NCI-H128 (cell line): ENCODE results near the gene EPS8L3.

ENCODE experiments used
- DNase-seq: peaks from one replicate; lab custom pipeline; 2025; ENCODE audit not compliant: unreplicated experiment; lab: John Stamatoyannopoulos, UW

The EPS8L3 gene

DNA sequence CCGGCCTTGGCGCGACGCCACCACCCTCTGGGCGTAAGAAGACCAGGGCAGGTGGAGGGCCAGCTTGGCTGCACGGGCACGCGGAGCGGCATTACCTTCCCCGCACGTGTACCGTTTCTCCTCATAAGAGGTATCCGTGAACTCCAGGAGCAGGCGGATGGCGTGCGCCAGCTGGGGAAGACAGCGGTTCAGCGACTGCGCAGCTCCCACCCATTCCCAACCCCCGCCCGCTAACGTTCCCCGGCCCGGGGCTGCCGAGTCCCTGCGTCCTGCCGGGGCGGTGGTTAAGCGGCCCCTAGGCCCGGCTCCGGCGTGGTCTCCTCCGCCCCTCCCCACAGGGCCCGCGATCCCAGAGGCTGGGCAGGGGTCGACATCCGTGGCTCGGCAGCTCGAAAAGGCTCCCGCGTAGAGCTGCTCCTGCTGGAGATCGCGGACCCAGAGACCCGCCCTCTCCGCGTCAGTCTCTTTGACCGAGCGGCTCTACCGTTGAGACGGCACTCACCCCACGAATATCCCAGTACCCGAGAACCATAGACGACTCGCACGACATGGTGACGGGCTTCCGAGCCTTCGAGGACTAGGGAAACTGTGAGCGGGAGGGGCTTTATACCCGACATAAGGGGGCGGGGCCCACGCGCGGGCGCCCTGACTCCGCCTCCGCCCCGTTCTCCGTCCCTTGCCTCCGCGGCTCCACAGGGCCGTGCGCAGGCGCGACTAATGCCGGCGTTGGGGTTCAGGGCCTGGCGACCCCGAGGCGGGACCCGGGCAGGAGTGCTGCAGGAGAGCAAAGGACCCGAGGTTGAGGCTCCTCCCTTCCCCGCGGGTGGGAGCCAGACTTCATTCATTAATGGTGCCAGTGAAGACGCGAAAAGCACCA, 23.7 kb downstream of the EPS8L3 start:
- DNase-seq, result peak; percentile 56

DNA sequence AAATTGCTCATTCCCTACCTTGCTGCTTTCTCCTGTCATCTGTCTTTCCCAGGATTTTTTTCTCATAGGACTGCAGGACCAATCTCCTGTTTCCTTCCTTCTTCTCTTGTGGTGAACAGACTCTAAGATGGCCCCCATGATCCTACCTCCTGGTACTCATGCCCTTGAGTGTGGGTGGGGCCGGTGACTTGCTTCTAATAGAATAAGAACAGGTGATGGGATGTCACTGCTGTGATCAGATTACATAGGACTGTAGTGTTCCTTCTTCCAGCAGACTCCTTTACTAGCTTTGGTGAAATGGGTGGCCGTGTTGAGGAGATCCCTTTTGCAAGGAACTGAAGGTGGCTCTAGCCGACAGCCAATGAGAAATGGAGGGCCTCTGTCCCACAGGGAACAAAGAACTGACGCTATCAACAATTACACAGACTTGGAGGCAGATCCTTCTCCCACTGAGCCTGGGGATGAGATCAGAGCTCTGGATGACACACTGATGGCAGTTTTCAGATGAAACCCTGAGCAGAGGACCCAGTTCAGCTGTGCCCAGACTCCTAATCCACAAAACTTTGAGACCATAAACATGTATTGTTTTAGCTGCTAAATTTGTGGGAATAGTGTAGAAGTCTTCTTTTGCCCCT, 30.4 kb downstream of the EPS8L3 start:
- no peak for DNase-seq

DNA sequence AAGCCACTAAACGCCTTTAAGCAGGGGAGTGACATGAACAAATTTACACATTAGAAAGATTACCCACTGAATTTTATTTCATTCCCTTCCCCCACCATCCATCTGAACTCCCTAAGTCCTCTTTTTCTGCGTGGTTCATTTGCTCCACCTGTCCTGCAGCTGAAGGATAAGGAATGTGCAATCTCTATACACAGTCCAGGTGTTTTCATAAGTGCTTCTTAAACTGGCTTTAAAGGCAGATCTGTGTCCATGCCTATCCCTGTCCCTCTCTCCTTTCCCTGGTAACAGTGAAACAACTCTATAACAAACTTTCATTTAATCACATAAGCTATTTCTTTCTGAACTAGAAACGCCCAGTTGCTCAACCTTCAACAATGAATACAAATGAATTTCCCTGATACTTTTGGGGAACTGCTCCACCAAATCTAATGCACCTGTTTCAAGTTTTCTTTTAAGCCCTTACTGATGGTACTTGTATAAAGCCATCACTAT, 31.3 kb downstream of the EPS8L3 start:
- DNase-seq, result no peak

DNA sequence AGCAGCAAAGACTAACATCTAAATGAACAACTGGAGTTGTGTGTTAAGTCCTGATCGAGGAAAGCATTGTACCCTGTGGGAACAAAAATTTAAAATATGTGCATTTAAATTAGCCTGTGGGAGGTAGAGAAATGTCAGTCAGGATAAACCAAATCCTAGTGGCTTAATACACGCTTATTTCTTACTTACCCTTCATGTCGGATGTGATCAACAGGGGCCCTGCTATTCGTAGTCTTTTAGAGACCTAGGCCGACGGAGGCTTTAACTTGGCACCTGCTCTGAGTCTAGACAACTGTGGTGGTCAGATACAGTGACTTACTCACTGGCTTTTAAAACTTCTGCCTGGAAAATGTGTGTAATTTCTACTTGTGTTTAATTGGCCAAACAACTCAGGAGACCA, 33.1 kb downstream of the EPS8L3 start:
- no peak for DNase-seq

DNA sequence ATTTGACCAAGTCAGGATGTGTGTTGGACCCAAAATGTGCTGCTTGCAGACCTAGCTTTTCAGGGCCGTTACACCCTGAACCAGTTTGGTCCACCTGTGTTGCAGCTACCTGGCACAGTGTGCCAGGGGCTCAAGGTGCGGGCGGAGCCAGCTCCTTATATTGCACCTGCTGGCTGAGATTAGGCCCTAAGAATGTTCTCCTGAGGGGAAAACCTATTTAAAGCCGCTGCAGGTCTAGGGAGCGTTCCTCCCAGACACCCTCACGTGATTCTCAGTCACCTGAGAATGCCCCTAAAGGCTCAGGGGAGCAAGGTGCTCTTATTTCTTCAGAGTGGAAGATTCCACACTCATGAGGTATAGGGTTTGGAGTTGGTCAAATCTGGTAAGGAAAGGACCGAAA, 34.9 kb downstream of the EPS8L3 start:
- DNase-seq, result no peak

DNA sequence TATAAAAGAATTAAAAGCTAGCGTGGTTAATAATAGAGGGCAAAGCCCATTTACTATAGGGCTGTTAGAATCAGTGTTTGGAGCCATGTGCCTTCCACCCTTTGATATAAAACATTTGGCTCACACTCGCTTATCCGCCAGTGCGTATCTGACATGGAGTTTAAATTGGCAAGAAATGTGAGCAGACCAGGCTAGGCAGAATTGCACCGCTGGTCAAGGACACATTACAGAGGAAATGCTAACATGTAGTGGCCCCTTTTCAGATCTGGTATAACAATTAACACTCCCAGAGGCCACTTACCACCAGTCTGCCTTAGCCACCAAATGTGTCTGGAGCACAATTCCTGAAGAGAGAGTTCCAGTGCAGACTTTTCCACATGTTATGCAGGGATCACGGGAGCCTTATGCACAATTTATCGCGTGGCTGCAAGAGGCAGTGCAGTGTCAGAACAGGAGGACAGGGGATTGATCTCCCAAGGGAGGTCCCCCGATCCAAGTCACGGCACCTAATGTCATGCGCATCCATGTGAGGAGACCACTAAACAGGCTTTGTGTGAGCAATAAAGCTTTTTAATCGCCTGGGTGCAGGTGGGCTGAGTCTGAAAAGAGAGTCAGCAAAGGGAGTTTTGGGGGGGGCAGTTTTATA, 36.9 kb downstream of the EPS8L3 start:
- DNase-seq, result no peak

DNA sequence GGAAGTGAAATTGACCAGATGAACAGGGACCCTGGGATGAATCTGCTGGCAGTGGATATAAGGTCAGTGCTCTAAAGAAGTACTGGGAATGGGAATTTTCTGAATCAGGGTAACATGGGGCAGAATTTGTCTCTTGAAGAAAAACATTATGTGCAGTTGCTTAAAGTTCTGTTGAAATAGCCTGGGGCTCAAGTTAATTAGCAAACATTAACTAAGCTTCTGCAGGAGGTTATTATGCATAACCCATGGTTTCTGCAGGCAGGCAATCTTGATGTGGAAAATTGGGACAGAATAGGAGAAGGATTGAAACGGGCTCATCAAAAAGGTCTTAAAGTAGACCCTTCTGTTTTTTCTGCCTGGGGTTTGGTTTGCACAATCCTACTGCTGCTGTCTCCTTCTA, 37.7 kb downstream of the EPS8L3 start:
- DNase-seq, result no peak

DNA sequence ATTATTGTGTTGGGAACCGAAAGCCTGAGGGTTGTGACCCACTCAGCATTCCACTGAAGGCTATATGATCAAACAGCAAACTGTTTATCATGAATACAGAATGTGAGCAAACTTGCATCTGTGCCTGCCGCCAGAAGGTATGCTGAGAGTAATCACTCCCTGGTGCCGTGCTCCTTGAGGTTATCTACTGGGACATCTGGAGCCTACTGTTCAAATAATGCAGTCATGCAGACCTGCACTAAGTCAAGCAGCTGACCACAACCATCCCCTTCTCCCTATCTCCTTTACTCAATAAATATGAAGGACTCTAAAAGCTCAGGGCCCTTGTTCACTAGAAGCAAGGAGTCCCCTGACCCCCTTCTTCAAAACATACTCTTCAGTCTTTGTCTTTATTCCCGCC, 38.2 kb downstream of the EPS8L3 start:
- no peak for DNase-seq

DNA sequence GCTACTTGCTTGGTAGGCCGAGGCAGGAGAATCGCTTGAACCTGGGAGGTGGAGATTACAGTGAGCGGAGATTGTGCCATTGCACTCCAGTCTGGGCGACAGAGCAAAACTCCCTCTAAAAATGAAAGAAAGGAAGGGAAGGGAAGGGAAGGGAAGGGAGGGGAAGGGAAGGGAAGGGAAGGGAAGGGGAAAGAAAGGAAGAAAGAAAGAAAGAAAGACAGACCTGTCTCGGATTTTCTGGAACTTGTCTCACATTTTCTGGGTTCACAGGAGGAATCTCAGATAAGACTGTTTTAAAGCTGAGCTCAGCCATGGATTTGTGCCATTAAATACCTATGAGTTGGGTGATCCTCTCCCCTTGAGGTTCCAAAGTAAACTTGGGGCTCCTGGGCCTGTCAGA, 38.8 kb downstream of the EPS8L3 start:
- no peak for DNase-seq

DNA sequence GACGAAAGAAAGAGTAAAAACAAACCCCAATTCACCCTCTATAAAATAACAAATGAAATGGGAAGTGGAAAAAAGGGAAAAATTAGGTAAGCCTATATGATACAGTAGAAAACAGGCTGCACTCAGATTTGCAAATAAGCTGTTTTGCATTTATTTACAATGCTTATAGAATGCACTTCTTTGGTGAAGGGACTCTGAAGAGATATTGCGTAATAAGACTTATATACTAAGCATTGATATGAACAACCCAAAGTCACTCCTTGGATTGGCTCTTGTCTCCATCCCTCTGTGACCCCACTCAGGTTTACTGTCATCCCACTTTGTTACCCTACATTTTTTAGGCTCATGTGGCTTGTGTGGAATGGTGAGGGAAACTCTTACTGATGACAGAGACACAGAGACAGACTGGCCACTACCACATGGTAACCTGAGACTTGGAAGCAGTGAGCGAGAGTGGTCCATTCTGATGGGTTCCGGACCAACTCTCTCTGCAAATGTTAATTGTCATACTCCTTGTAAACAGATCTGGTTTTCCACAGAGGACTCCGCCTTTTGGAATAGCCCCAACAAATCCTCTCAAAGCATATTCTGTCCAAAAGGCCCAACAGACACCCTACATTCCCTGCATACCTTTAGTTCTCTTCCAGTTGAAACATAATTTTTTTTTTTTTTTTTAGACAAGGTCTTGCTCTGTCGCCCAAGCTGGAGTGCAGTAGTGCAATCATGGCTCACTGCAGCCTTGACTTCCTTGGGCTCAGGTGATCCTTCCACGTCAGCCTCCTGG, 40.6 kb downstream of the EPS8L3 start:
- DNase-seq, result no peak

DNA sequence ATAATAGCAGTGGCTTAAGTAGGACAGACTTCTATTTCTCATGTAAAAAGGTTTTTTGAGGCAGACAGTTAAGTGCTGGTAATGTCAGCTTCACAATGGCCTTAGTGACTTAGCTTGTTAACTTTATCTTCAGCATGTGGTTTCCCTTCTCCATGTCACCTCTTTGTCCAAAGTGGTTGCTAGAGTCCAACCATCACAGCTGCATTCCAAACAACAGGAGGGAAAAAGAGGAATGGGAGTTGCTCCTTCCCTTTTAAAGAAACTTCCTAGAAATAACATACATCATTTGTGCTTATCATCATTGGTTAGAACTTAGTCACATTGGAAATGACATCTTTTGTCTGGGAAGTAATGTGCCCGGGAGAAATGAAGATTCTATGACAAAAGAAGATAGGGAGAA, 41.8 kb downstream of the EPS8L3 start:
- no peak for DNase-seq

DNA sequence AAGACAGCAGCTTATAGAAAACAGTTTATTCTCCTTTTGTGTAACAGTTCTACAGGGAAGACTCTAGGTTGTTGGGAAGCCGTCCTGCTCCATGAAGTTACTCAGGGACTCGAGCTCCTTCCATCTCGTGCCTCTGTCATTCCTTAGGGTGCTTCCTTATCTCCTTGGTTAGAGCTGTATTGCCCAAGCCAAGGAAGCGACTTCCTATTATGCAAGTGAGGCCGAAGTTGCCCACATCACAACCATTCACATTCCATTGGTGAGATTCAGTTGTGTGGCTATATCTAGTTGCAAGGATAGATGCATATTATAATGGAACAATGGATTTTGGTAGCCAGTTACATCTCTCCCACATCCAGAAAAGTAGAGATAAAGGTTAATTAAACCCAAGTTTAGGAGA, 42.7 kb downstream of the EPS8L3 start:
- DNase-seq, result no peak

DNA sequence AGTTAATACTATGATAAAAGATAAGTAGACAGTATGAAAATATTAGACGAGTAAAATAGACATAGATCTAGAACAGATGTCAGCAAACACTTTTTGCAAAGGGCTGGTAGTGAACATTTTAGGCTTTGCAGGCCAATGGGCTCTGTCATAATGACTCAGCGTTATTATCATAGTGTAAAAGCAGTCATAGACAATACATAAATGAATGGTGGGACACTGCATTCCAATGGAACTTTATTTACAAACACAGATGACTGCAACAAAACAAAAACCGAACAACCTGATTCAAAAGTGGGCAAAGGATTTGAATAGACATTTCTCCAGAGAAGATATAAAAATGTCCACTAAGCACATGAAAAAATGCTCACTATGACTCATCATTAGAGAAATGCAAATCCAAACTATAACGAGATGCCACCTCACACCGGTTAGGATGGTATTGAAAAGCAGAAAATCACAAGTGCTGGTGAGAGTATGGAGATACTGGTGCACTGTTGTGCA, 44.3 kb downstream of the EPS8L3 start:
- no peak for DNase-seq

DNA sequence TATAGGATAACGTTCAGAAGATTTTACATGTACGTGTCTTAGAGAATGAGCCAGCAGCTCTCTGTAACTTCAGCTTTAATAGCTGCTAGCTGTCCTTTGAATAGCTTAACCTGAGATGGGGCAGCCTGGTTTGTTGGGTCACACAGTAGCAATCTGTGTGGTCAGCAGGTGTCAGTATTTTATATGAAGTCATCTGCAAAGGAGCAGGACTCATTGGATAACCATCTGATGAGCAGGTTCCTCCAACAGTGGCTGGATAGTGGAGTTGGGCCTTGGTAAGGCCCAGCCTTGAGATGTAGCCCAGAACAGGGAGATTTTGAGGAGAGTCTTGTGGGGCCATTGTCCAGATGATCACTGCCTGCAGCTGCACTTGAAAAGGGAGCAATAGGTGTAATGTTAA, 45.2 kb downstream of the EPS8L3 start:
- DNase-seq, result no peak

DNA sequence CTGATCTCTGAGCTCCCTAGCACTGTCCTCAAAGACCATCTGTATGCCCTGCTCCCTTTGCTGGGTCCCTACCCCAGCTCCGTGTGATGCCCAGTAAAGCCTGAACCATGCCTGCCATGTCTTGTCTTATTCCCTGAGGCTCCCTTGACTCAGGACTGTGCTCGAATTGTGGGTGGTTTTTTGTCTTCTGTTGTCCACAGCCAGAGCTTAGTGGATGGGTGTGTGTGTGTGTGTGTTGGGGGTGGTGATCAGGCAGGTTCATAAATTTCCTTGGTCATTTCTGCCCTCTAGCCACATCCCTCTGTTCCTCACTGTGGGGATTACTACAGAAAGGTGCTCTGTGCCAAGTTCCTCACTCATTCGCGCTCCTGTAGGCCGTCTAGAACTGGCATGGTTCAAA, 46.0 kb downstream of the EPS8L3 start:
- no peak for DNase-seq

DNA sequence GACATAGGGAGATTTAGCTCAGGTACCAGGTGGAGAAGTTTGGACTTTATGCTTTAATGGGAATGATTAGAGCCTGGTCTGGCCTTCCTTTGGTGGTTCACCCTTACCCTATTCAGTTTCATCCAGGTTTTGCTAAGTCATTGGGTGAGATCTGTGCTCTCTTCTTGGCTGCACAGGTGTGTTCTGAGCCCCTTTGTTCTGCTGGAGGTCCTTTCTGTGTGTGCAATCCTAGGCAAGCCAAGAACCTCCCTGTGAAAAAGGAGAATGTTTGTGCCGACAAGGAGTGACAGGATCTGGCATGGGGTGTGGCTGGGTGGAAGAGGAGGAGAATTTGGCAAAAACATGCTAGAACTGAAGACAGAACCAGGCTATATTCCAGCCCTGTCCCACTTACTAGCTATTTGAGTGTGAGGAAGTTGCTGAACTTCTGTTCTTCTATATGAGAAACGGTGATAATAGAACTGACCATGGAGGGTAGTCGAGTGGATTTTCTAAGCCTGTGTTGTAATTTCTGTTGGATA, 47.1 kb downstream of the EPS8L3 start:
- DNase-seq, result no peak

DNA sequence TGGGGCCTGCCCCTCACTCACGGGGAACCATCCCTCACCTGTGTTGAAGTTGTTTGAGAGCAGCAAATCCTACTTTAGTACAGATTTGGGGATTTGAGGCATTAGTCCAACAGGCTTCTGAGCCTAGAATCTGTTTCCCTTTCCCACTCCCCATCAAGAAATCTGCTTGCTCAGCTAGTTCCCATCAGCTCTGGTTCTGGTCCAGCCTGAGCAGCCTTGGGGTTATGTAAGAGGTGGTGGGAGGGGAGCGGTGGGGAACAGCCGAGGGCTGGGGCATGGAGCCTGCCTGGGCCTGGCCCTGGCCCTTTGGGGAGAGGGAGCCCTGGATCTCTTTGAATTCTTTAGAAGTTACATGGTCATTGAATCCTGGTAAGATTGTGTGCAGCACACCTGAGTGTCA, 47.6 kb downstream of the EPS8L3 start:
- DNase-seq, result no peak

DNA sequence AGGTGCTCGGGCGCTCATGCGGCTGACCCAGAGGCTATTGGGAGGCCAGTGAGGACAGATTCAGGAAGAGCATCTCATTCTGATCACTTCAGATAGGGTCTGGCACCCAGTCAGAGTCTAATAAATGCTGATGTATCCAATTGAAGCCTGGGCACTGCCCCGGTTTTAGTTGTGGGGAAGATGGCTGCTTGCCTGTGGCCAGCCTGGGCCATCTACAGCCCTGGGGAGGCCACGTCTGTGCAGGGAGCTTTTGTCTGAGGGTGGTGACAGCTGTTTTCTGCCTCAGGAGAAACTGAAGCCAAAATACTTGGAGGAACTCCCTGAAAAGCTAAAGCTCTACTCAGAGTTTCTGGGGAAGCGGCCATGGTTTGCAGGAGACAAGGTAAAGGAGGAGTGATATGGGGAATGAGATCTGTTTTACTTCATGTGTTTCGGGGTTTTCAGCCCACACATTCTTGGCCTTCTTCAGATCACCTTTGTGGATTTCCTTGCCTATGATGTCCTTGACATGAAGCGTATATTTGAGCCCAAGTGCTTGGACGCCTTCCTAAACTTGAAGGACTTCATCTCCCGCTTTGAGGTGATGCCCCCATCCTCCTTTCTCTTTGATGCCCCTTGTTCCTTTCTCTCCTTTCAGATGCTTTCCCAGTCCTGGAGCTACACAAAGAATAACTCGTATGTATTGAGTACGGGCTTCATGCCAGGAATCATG, 48.9 kb downstream of the EPS8L3 start:
- DNase-seq, result no peak

DNA sequence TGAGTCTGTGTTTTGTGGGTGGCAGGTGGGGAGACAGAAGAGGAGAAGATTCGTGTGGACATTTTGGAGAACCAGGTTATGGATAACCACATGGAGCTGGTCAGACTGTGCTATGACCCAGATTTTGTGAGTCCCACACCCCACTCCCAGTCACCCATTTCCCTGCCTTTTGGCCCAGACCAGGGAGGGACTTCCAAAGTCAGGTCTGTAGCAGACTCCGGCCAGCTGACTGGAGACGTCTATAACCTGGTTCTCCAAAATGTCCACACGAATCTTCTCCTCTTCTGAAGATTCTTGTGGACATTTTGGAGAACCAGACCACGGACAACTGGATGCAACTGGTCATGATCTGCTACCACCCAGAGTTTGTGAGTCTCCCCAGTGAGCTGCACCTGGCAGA, 50.1 kb downstream of the EPS8L3 start:
- DNase-seq, result no peak

DNA sequence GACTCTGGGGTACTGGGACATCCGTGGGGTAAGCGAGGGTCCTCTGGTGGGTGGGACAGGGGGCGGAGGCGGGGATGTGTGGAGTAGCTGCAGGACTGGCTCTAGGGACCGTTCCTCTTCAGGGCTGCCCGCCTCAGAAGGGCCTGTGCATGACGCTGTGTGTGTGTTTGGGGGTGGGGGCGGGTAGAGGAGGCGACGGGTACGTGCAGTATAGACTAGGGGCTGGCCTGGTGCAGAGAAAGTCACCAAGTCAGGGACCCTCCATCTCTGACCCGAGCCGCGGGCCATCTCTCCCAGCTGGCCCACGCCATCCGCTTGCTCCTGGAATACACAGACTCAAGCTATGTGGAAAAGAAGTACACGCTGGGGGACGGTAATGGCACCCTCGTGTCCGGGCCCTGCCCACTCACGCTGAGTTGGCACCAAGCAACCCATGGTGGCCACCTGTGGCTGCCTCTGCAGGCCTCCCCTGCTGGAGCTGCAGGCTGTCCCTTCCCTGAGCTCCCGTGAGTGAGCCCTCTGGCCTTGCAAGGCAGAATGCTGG, 51.3 kb downstream of the EPS8L3 start:
- DNase-seq, result no peak
